HG02884 (cell line): Measurements from ENCODE around the gene TRAPPC6A.
"Not testable (repeated sequence)": the region's sequence is repeated elsewhere in the genome, so short reads cannot be mapped to it uniquely, and the experiment has no call there.

ENCODE experiments used
- ATAC-seq: cut with Tn5 transposase; IDR thresholded peaks from one replicate; pipeline ENCODE4 v1.9.1; 2021; ENCODE audit warnings: mild to moderate bottlenecking, moderate library complexity; ENCODE audit not compliant: unreplicated experiment

TRAPPC6A gene

GRCh38 chr19:45133661-45134060 lies 44.4 kb downstream of the TRAPPC6A start:
- ATAC-seq, result no peak

GRCh38 chr19:45130888-45131615 lies 47.0 kb downstream of the TRAPPC6A start:
- ATAC-seq, result no peak

- ATAC-seq, result no peak
These were observed 47.8 kb downstream of the TRAPPC6A start for GRCh38 chr19:45130236-45130635.

GRCh38 chr19:45128806-45129205 lies 49.2 kb downstream of the TRAPPC6A start:
- ATAC-seq, result no peak

- ATAC-seq, result no peak
These were observed 49.9 kb downstream of the TRAPPC6A start for GRCh38 chr19:45128146-45128545.

GRCh38 chr19:45126654-45127053 lies 51.4 kb downstream of the TRAPPC6A start:
- ATAC-seq, result no peak

GRCh38 chr19:45125975-45126493 lies 52.0 kb downstream of the TRAPPC6A start:
- ATAC-seq, result no peak

DNA sequence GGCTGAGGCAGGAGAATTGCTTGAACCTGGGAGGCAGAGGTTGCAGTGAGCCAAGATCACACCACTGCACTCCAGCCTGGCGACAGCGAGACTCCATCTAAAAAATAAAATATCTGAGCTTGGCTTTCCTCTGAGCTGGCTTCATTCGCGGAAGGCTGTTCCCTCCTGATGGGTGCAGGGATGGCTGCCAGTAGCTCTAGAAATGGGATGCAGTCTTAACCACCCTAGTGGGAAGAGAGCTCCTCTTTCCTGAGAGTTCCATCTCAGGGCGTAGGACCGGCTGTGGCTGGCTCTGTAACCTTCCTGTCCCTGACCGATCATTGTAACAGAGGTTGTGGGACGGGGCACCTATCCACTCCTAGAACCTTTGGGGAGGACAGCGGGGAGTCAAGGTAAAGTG lies 52.7 kb downstream of the TRAPPC6A start:
- ATAC-seq, result no peak

- no peak for ATAC-seq
These were observed 54.0 kb downstream of the TRAPPC6A start for GRCh38 chr19:45124021-45124420.

DNA sequence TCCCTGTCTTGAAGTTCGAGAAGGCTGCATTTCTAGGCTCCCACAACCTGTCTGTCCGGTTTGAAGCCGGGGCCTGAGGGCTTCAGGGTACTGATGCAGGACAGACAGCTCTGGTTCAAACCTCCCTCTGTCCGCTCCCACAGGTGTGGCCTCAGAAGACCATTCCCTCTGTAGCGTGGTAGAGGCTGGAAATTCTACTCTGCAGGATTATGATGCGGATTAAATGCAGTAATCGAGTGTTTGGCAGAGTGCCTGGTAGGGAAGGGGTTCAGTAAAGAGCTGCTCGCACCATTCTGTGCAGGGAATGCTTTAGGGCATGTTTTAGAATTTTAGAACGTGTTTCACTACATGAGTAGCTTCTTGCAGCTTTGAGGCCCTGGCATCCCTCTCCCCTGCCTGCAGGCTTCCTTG lies 54.6 kb downstream of the TRAPPC6A start:
- no peak for ATAC-seq

- no peak for ATAC-seq
These were observed 55.2 kb downstream of the TRAPPC6A start for GRCh38 chr19:45122832-45123231.

DNA sequence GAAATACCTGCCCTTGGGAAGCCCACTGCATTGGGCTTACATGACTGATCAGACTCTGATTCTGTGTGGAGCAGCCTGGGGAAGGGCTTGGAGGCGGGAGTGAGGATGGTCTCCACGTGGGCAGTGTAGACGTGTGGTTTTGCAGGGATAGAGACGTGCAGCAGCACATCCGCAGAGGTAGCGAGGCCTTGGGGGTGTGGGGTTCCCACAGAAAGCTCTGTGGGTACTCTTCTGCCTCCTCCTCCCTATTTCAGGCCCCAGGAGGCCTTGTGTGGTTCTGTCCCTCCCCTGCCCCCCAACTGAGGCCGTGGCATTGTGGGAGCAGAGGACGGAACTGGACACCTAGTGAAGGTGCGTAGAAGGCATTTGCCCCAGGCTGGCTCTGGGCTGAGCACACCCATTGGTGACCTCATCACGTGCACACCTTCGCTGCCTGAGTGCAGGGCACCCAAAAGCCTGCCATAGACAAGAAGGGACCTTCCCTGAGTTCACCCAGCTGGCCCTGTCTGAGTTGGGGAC lies 56.2 kb downstream of the TRAPPC6A start:
- no peak for ATAC-seq

GRCh38 chr19:45119582-45119981 lies 58.5 kb downstream of the TRAPPC6A start:
- ATAC-seq, result no peak

DNA sequence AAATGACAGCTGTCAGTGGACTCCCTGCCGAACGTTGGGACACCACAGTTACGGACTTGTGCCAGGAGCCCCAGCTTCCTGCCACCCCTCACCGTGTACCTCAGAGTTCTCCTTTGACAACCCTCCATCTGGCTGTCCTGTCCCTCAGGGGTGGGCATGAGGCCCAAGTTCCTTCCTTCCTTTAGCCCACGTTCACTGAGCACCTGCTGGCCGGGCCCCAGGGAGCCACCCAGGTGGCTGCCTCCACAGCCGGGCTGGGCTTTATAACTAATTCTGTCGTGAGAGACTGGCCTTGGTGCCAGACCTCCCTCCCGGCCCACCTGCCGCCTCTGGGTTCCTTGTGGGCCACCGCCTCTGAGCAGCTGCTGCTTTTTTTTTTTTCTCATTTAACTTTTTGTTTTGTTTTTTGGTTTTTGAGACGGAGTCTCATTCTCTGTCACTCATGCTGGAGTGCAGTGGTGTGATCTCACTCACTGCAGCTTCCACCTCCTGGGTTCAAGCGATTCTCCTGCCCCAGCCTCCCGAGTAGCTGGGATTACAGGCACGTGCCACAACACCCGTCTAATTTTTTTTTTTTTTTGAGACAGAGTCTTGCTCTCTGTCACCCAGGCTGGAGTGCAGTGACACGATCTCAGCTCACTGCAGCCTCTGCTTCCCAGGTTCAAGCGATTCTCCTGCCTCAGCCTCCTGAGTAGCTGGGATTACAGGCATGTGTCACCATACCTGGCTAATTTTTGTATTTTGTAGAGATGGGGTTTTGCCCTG lies 59.3 kb downstream of the TRAPPC6A start:
- ATAC-seq, result not testable (repeated sequence)

DNA sequence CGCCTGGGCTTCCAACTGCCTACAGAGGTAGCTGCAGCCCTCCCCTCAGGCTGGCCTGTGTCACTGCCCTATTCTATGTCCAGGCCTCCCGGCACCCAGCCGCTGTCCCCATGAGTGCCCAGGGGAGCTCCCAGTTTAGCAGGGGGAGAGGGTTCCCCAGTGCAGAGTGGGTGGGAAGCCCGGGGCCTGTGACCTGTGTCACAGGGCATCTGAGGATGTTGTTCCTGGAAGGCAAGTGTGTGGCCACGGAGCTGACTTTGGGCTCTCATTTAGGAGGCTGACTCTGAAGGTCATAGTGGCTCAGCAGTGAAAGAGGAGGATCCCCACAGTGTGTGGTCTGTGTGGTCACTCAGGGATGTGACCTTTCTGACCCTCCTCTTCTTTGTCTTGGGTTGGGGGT lies 59.9 kb downstream of the TRAPPC6A start:
- no peak for ATAC-seq

- no peak for ATAC-seq
These were observed 60.4 kb downstream of the TRAPPC6A start for GRCh38 chr19:45117671-45118070.

- no peak for ATAC-seq
These were observed 60.9 kb downstream of the TRAPPC6A start for GRCh38 chr19:45117167-45117594.

- ATAC-seq, result no peak
These were observed 62.0 kb downstream of the TRAPPC6A start for GRCh38 chr19:45115809-45116615.

- ATAC-seq, result no peak
These were observed 63.9 kb downstream of the TRAPPC6A start for GRCh38 chr19:45114116-45114515.

DNA sequence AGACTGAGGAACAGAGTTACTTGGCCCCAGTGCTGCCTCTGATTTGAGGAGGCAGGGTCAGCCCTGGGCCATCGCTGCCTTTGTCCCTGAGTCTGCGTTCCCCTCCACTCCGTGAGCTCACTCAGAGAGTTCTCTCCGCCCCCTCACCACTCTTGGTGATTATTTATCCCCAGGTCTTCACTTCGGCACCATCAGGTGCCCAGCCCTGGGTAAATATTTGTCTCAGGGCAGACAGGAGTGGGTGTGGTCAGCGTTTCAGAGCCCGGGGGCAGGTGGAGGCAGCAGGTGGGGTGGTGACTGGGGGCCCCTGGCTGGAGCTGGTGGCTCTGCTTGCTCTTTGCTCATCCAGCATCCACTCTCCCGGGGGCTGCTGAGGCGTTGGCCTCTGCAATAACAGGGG lies 64.4 kb downstream of the TRAPPC6A start:
- ATAC-seq, result no peak
